ENCODE measurements around the gene HOXD11.
A peak's percentile ranks its signal among the peaks of the same experiment; 100 is the strongest.

HOXD11 gene

GRCh38 chr2:176128172-176128981, 21.3 kb downstream of the HOXD11 start:
- no peak for TF ChIP-seq CREB1 (IDR thresholded peaks at IDR 0.05; ENCODE audit: low read depth)
- no peak for TF ChIP-seq YY1 (IDR thresholded peaks at IDR 0.05; ENCODE audit: low read depth)
- no peak for TF ChIP-seq NFIC (IDR thresholded peaks at IDR 0.05)
- no peak for TF ChIP-seq EGR1 (IDR thresholded peaks at IDR 0.05)
- TF ChIP-seq REST (IDR thresholded peaks at IDR 0.05; ENCODE audit: low read depth) = no peak
- no peak for TF ChIP-seq CEBPB (IDR thresholded peaks at IDR 0.05)
- no peak for TF ChIP-seq EP300 (IDR thresholded peaks at IDR 0.05; ENCODE audit: borderline replicate concordance)
- TF ChIP-seq TAF1 (IDR thresholded peaks at IDR 0.05; ENCODE audit: low read depth) = no peak
- TF ChIP-seq MAX (IDR thresholded peaks at IDR 0.05) = no peak
- TF ChIP-seq TEAD4 (IDR thresholded peaks at IDR 0.05) = no peak
- TF ChIP-seq TCF12 (IDR thresholded peaks at IDR 0.05; ENCODE audit: low read depth) = no peak
- TF ChIP-seq FOXM1 (IDR thresholded peaks at IDR 0.05; ENCODE audit: borderline replicate concordance, low read depth) = no peak

- TF ChIP-seq EGR1 (IDR thresholded peaks at IDR 0.05) (no peak), MAX (IDR thresholded peaks at IDR 0.05) (peak; percentile 88), ZBTB7A (IDR thresholded peaks at IDR 0.05; ENCODE audit: low read depth) (0 out of 2 replicates have a peak, but pooled peaks have one; percentile 21), USF1 (IDR thresholded peaks at IDR 0.05) (peak; percentile 24; the same call in 1 of the 2 replicates), FOXM1 (IDR thresholded peaks at IDR 0.05; ENCODE audit: borderline replicate concordance, low read depth) (peak; percentile 30; the same call in 1 of the 2 replicates), NFIC (IDR thresholded peaks at IDR 0.05) (peak; percentile 65), YY1 (IDR thresholded peaks at IDR 0.05; ENCODE audit: low read depth) (peak; percentile 58; the same call in 1 of the 2 replicates), TEAD4 (IDR thresholded peaks at IDR 0.05) (peak; percentile 64; the same call in 1 of the 2 replicates), CEBPB (IDR thresholded peaks at IDR 0.05) (no peak), TCF12 (IDR thresholded peaks at IDR 0.05; ENCODE audit: low read depth) (peak; percentile 55), TAF1 (IDR thresholded peaks at IDR 0.05; ENCODE audit: low read depth) (peak; percentile 94), RAD21 (IDR thresholded peaks at IDR 0.05; ENCODE audit: low read depth) (peak; percentile 2; the same call in 1 of the 2 replicates), CREB1 (IDR thresholded peaks at IDR 0.05; ENCODE audit: low read depth) (no peak), REST (IDR thresholded peaks at IDR 0.05; ENCODE audit: low read depth) (no peak), EP300 (IDR thresholded peaks at IDR 0.05; ENCODE audit: borderline replicate concordance) (peak; percentile 36; the same call in 1 of the 2 replicates)
These were observed 22.1 kb downstream of the HOXD11 start, which contains the start of gene HOXD8 for GRCh38 chr2:176128982-176129796. TSS of gene HOXD8 (plus strand) at chr2:176129705. CDS start at chr2:176130367, 662 bp downstream.

- no peak for TF ChIP-seq ZBTB7A (IDR thresholded peaks at IDR 0.05; ENCODE audit: low read depth)
- no peak for TF ChIP-seq EP300 (IDR thresholded peaks at IDR 0.05; ENCODE audit: borderline replicate concordance)
- 0 out of 2 replicates have a peak, but pooled peaks have one; percentile 5 for TF ChIP-seq FOXM1 (IDR thresholded peaks at IDR 0.05; ENCODE audit: borderline replicate concordance, low read depth)
These were observed 22.7 kb downstream of the HOXD11 start for GRCh38 chr2:176129813-176130146.

- TF ChIP-seq MAX (IDR thresholded peaks at IDR 0.05) = peak; percentile 48
- TF ChIP-seq TEAD4 (IDR thresholded peaks at IDR 0.05) = no peak
- no peak for TF ChIP-seq NFIC (IDR thresholded peaks at IDR 0.05)
- no peak for TF ChIP-seq RAD21 (IDR thresholded peaks at IDR 0.05; ENCODE audit: low read depth)
- peak; percentile 83 for TF ChIP-seq EGR1 (IDR thresholded peaks at IDR 0.05)
- peak; percentile 23; the same call in 1 of the 2 replicates for TF ChIP-seq TAF1 (IDR thresholded peaks at IDR 0.05; ENCODE audit: low read depth)
- TF ChIP-seq CREB1 (IDR thresholded peaks at IDR 0.05; ENCODE audit: low read depth) = no peak
- no peak for TF ChIP-seq USF1 (IDR thresholded peaks at IDR 0.05)
- TF ChIP-seq REST (IDR thresholded peaks at IDR 0.05; ENCODE audit: low read depth) = no peak
- TF ChIP-seq YY1 (IDR thresholded peaks at IDR 0.05; ENCODE audit: low read depth) = no peak
- TF ChIP-seq CEBPB (IDR thresholded peaks at IDR 0.05) = no peak
- TF ChIP-seq FOXM1 (IDR thresholded peaks at IDR 0.05; ENCODE audit: borderline replicate concordance, low read depth) = no peak
- TF ChIP-seq ZBTB7A (IDR thresholded peaks at IDR 0.05; ENCODE audit: low read depth) = no peak
- TF ChIP-seq TCF12 (IDR thresholded peaks at IDR 0.05; ENCODE audit: low read depth) = no peak; the same call in 1 of the 2 replicates
- 0 out of 2 replicates have a peak, but pooled peaks have one; percentile 17 for TF ChIP-seq EP300 (IDR thresholded peaks at IDR 0.05; ENCODE audit: borderline replicate concordance)
These were observed 23.3 kb downstream of the HOXD11 start for GRCh38 chr2:176130147-176130956.

Data from Ishikawa (cell line).